GM21526 (cell line): ENCODE results near the gene EIF4E1B.

Source experiments
- ATAC-seq: cut with Tn5 transposase; IDR thresholded peaks from one replicate; pipeline ENCODE4 v1.9.1; 2021; ENCODE audit warnings: moderate library complexity; ENCODE audit not compliant: unreplicated experiment, low FRiP score

Gene EIF4E1B

DNA sequence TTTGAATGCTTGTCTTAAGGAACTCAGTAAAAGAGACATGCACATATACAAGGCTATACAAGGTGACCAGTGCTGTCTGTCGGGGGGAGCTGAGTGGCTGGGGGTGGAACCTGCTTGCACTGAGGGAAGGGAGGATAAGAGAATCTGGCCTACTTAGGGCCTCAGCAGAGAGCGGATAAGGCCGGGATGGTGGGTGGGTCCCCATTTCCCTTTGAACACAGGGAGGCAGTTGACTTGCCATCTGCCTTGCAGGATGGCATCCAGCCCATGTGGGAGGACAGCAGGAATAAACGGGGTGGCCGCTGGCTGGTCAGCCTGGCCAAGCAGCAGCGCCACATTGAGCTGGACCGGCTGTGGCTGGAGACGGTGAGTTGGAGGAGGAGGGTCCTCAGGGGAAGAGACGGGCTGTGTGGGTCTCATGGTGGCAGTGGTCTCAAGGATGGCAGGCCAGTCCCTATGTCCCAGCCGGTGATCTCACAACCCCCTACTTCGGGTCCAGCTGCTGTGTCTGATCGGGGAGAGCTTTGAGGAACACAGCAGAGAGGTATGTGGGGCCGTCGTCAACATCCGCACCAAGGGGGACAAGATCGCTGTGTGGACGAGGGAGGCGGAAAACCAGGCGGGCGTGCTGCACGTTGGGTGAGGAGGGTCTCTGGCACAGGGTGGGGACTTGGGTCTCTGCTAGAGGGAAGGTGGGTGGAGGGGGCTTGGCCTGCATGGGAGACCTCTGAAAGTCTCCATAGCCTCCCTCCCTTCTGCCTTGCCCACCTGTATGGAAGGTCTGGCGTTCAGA lies 14.6 kb downstream of the EIF4E1B start:
- no peak for ATAC-seq

- ATAC-seq = no peak
Observed at GRCh38 chr5:176646049-176646706, 15.7 kb downstream of the EIF4E1B start.

GRCh38 chr5:176646707-176647029 lies 16.2 kb downstream of the EIF4E1B start:
- peak; percentile 6 for ATAC-seq

DNA sequence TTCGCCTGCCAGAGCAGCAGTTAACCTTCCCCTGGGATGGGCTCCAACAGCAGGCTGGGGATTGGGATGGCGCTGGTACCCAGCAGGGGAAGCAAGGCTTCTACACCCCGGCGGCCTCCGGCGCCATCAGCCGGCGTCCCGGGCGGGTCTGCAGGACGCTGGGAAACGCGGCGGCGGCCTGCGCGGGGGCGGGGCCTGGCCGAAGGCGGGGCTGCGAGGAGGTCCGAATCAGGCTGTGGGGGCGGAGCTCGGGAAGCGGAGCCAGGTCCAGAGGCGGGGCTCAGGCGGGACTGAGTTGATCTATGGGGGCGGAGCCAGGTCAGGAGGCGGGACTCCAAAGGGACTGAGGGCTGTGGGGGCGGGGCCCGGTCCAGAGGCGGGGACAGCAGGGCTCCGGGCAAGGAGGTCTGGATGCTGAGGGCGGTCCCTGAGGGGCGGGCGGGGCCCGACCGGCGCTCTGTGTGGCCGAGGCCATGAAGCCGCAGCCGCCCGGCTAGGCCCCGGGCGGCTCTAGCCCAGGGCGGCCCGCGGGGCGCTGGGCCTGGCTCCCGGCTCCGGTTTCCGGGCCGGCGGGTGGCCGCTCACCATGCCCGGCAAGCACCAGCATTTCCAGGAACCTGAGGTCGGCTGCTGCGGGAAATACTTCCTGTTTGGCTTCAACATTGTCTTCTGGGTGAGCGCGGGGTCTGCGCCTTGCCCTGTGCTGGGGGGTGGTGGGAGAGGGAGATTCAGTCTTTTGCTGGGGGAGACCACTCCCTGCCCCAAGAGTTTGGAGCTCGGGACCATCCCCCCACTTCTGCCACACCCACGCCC lies 16.8 kb downstream of the EIF4E1B start, which contains the start of gene TSPAN17:
TSS of gene TSPAN17 (plus strand) at position 455 of the 813 bp plus-strand sequence. CDS start at position 587, 132 bp downstream.
- ATAC-seq = peak; percentile 88

DNA sequence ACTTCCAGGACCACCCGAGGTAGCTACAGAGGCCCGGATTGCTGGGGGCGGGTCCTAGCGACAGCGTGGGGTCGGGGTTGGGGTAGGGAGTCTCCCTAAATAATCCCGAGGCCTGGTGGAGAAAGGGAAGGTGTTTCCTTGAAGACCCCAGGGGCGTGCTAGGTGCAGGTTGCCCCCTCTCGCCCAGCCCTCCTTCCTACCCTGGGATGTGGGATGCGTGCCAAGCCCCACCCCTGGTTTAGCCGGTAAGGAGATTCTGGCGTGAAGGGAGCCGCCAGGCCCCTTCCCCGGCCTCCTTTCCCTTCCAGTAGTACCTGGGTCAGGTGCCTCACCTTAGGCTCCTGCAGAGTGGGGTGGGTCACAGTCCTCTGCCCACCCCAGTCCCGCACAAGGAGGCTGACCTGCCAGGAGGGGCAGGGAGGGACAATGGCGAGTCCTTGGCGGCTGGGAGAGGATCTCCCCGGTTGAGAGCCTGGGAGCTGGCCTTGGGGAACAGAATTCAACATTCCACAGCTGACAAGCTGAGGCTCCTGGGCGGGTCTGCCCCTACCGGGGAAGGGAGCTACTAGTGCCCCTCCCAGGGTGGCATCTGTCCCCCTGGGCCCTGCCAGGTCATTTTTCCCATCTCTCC lies 17.5 kb downstream of the EIF4E1B start:
- ATAC-seq = no peak

DNA sequence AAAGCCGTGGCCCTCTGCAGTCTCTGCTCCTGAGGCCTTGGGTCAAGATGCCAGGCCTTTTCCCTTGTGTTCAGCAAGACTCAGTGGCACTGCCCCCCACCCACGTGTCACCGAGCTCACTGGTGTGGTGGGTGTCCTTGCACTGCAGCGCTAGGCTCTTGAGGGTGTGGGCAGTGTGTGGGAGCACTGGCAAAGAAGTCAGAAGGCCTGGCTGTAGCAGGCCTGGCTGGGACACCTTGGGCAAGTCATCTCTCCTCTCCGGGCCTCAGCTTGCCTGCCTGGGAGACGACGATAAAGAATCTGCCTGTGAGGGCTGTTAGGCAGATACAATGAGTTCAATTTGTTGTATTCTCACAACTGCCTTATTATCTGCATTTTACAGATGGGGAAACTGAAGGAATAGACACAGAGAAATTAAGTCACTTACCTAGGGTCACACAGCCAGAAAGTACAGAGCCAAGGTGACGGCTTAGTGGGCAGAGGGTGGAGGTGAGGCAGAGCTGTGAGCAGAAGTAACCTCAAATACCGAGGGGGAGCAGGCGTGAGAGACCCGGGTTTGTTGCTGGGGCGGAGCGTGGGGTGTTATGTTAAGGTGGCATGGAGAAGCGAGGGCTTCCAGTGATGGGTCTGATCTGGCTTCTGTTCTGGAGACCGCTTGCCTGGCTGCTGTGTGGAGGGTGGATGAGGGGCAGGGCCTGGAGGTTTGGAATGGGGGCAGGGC lies 18.2 kb downstream of the EIF4E1B start:
- ATAC-seq = no peak

DNA sequence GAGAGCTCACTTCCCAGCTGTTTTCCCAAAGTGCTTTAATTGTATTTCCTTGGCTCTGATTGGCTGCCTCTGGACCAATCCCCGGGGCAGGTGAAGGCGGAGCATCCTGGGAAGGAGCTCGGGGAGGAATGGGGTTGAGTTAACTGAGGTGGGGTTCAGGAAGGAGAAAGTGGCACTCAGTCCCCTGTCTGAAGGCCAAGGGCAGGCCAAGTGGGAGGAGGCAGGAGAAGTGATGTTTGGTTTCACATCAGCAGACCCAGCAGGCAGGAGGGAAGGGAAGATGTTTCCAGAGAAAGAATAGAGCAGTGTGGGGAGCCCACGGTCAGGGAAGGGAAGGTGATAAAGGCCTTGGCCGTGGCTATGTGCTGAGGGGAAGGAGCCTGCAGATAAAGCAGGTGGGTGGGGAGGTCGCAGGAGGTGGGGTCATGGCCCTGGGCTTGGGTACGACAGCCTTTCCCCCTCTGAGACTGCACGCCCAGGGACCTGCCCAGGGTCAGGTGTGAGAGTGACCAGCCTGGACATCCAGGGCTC lies 19.9 kb downstream of the EIF4E1B start:
- no peak for ATAC-seq

GRCh38 chr5:176651472-176651980 lies 21.1 kb downstream of the EIF4E1B start:
- ATAC-seq = no peak

DNA sequence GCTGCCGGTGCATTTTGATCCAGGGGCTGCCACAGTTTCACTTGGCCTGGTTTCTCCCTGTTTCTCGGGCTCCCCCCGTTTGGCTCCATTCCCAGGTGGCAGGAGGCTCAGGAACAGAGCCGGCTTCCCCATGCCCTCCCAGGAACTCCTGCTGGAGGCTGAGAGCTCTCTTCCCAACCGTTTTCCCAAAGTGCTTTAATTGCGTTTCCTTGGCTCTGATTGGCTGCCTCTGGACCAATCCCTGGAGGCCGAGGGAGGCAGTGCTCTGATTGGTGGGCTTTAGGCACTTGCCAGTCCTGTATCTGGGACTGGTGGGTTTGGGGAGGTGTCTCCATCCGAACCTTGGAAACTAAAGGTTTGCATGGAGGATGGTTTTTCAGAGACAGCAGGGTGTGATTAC lies 21.7 kb downstream of the EIF4E1B start:
- no peak for ATAC-seq

DNA sequence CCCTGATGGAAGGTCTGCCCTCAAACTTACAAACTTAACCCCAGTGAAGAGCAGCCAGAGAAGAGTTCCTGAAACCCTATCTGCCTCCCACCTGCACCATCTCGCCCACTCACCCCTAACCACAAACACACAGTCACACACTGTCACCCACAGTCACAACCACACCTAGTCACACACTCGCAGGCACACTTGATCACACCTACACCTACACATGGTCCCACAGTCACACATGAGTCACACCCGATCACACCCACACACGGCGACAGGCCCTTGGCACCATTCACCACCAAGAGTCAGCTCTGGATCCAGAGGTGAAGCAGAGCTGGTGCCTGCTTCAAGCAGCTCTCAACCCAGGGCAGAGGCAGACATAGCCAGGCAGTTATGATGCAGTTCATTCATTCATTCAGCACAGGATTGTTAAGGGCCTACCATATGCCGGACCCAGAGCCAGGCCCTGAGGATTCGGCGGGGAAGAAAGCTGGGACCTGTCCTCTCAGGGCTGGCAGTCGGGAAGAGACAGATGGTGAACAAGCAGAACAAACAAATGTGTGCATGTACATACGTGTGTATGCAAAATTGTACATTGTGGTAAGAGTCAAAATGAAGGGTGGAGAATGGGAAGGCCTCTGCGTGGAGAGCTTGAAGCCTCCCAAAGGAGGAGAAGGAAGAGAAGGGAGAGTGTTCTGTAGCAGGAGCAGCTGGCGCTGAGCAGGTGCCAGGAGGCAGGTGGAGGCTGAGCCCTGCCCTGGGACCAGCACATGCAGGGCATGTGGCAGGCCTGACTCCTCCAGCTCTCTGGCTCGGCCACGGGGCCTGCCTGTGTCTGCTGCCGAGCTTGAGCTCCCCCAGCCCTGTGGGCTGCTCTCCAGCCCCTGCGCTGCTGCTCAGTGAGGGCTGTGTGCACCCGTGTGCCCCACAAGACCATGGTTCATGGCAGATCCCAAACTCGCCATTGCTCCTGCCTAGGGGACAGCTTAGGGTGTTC lies 23.2 kb downstream of the EIF4E1B start:
- ATAC-seq = no peak

DNA sequence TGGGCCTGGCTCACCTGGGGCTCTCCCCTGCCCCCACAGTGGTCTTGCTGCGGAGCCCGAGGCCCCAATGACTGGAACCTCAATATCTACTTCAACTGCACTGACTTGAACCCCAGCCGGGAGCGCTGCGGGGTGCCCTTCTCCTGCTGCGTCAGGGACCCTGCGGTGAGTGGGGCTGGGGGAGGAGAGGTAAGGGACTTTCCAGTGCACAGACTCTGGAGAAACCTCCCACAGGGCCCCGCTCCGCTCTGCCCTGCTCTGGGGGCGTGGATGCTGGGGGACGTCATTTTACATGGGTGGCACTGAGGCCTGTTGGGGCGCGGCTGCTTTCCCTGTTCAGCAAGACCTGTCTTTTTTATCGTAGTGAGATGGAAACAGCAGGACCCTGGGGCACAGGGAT lies 24.4 kb downstream of the EIF4E1B start:
- no peak for ATAC-seq

DNA sequence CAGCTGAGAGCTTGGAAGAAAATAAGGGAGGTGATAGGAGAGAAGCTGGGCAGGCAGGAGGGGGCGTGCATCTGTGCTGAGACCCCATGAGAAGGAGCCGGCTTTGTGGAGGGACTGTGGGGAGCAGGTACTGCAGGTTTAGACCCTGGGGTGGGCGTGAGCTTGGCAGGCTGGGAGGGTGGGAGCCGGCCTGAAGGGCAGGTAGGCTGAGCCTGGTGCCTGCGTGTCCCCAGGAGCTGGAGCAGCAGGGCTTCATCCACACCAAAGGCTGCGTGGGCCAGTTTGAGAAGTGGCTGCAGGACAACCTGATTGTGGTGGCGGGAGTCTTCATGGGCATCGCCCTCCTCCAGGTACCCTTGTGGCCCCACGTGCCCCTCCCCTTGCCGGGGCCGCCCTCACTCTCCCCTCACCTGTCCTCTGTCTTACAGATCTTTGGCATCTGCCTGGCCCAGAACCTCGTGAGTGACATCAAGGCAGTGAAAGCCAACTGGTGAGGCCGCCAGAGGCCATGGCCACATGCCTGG lies 26.1 kb downstream of the EIF4E1B start:
- no peak for ATAC-seq

DNA sequence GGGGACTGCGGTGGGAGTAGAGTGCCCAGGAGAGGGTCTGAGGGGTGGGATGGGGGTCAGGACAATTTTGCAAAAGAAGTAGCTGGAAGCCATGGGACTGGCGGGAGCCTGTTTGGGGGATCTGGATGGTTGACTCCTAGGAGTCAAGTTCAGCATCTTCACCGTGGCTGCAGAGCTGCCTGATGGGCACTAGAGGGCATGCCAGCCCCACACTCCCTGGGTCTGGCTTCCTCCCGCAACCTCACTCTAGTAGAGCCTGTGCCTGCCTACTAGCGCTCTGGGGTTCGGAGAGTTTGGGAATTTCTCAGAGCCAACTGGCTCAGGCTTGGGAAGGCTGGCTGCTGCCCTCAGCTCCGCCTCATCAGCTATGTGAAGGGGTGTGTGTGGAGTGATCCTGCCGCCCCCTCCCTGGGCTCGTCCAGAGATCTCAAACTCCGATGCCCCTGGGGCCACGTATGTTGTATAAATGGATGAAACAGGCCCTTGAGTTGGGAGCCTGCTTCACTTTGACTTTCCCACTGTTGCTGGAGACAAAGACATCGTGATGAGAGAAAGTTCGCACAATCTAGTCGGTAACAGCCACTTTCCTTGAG lies 27.6 kb downstream of the EIF4E1B start:
- no peak for ATAC-seq

GRCh38 chr5:176658817-176659511 lies 28.5 kb downstream of the EIF4E1B start:
- no peak for ATAC-seq

DNA sequence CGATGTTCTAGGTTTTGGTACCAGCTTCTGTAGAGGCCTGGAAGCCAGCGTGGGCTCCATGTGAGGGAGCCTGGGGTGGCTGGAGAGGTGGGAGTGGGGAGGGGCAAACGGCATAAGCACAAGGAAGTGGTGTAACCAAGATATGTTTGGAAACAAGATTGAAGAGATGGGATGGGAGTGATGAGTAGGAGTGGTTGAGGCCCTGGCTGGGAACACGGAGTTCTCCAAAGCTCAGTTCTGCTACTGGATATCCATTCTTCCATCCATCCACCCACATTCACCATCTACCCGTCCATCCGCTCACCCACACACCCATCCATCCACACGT lies 29.0 kb downstream of the EIF4E1B start:
- no peak for ATAC-seq

DNA sequence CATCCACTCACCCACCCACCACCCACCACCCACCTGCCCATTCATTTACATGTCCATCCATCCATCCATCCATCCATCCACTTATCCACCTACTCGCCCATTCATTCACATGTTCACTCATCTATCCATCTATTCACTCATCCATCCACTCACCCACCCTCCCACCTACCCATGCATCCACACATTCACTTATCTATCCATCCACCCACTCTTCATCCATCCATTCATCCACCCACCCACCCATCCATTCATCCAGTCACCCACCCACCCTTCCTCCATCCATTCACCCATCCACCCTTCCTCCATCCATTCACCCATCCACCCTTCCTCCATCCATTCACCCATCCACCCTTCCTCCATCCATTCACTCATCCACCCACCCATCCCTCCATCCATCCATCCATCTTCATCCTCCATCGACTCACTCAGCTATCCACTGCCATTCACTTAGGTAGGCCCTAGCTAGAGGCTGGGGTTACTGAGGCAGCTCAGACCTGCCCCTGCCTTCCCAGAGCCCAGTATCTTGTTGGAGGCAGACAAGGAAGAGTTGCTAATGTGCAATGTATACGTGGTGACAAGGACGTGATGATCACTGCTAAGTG lies 29.5 kb downstream of the EIF4E1B start:
- ATAC-seq = no peak

- ATAC-seq = no peak
Observed at GRCh38 chr5:176660530-176660859, 30.0 kb downstream of the EIF4E1B start.
